ENCODE results near the gene TRRAP. TPM values are rescaled to one million over a fixed set of nuclear protein-coding genes. Genes with fewer than 3 reads are reported as not detected.

TRRAP gene
- total and polyA plus RNA-seq, 4 donors = 4.3 to 22.7 (median 10.1) TPM

GRCh38 chr7:99054781-99055180 lies 176.4 kb downstream of the TRRAP start:
- H3K27ac ChIP-seq (ENCODE audit: low read depth in 1 of 2, low read length in 2 of 2) = no peak overlapping the region
- no peak for DNase-seq (ENCODE audit: low spot score)
- TF ChIP-seq CTCF (IDR thresholded peaks at IDR 0.05; ENCODE audit: low read depth, low read length, missing input control) (no peak), ZBTB33 (IDR thresholded peaks at IDR 0.05) (no peak), MAX (IDR thresholded peaks at IDR 0.05) (no peak), TAF1 (conservative IDR thresholded peaks at IDR 0.05) (no peak), HNF4G (IDR thresholded peaks at IDR 0.05) (no peak), SP1 (IDR thresholded peaks at IDR 0.05) (no peak), YY1 (IDR thresholded peaks at IDR 0.05) (no peak), JUND (IDR thresholded peaks at IDR 0.05) (no peak), EGR1 (IDR thresholded peaks at IDR 0.05; ENCODE audit: low read depth in 2 of 2) (no peak), FOXA2 (IDR thresholded peaks at IDR 0.05) (no peak), RXRA (IDR thresholded peaks at IDR 0.05) (no peak), RAD21 (IDR thresholded peaks at IDR 0.05) (no peak), FOXA1 (IDR thresholded peaks at IDR 0.05) (no peak), ATF3 (IDR thresholded peaks at IDR 0.05) (no peak), NR2F2 (IDR thresholded peaks at IDR 0.05) (no peak), HNF4A (conservative IDR thresholded peaks at IDR 0.05) (no peak), GABPA (IDR thresholded peaks at IDR 0.05 in 1 of 2, conservative IDR thresholded peaks at IDR 0.05 in 1 of 2) (no peak), REST (IDR thresholded peaks at IDR 0.05) (no peak)
- H3K4me1 ChIP-seq (ENCODE audit: control insufficient read depth in 4 of 4, insufficient read depth in 4 of 4, low read length in 3 of 4) = no peaks in the 10 kb centered on the region
- WGBS = 96% methylated on average over 9 of the region's 9 CpGs
- no peaks in the 10 kb centered on the region for H3K27me3 ChIP-seq (ENCODE audit: control insufficient read depth in 4 of 4, insufficient read depth in 4 of 4, low read length in 3 of 4)
- no peaks in the 10 kb centered on the region for H3K9me3 ChIP-seq (ENCODE audit: control insufficient read depth in 4 of 4, low read length in 3 of 4)
- H3K9ac ChIP-seq (ENCODE audit: low read depth in 1 of 2, low read length in 2 of 2) = no peak overlapping the region
- peaks cover 12 to 52% (median 42%) of the 10 kb centered on the region in 4 donors for H3K36me3 ChIP-seq (ENCODE audit: control insufficient read depth in 4 of 4, insufficient read depth in 3 of 4, low read depth in 1 of 4, low read length in 3 of 4)
- H3K4me3 ChIP-seq (ENCODE audit: low read depth in 1 of 3, low read length in 3 of 3) = no peak overlapping the region
